H9 (cell line): ENCODE results near the gene FAT3. TPM values are rescaled to one million over a fixed set of nuclear protein-coding genes. Genes with fewer than 3 reads are reported as not detected.

Experiments
- DNase-seq: peaks from one replicate; pipeline ENCODE4 v3.0.0-alpha.2; 2017
- H2AFZ ChIP-seq: one replicate; pipeline ENCODE4 v1.6.1; 2013; ENCODE audit warnings: mild to moderate bottlenecking, low read length, control low read depth, moderate library complexity
- H2AK5ac ChIP-seq: 2 replicates; pipeline ENCODE4 v1.6.1; 2013; ENCODE audit warnings: low read length, control low read depth, mixed read lengths; ENCODE audit not compliant: insufficient read length
- H2BK120ac ChIP-seq: one replicate; pipeline ENCODE4 v1.6.1; 2013; ENCODE audit warnings: low read depth, mild to moderate bottlenecking, low read length, control low read depth, inconsistent platforms; ENCODE audit not compliant: poor library complexity, severe bottlenecking
- H2BK12ac ChIP-seq: 2 replicates; pipeline ENCODE4 v1.6.1; 2013; ENCODE audit warnings: low read length, control low read depth, mixed read lengths, low read depth; ENCODE audit not compliant: insufficient read length
- H2BK15ac ChIP-seq: 2 replicates; pipeline ENCODE4 v1.6.1; 2013; ENCODE audit warnings: low read depth, low read length, control low read depth
- H2BK20ac ChIP-seq: one replicate; pipeline ENCODE4 v1.6.1; 2013; ENCODE audit warnings: low read depth, mild to moderate bottlenecking, low read length, control low read depth, inconsistent platforms; ENCODE audit not compliant: poor library complexity, severe bottlenecking
- H2BK5ac ChIP-seq: 2 replicates; pipeline ENCODE4 v1.6.1; 2013; ENCODE audit warnings: low read length, control low read depth, mixed read lengths; ENCODE audit not compliant: insufficient read length
- H3K14ac ChIP-seq: 2 replicates; pipeline ENCODE4 v1.6.1; 2013; ENCODE audit warnings: low read length, control low read depth; ENCODE audit not compliant: insufficient read depth
- H3K18ac ChIP-seq: 2 replicates; pipeline ENCODE4 v1.6.1; 2013; ENCODE audit warnings: low read depth, mild to moderate bottlenecking, mixed read lengths, low read length, control low read depth; ENCODE audit not compliant: insufficient read length
- H3K23ac ChIP-seq: 2 replicates; pipeline ENCODE4 v1.6.1; 2013; ENCODE audit warnings: low read length, control low read depth, mixed read lengths, low read depth; ENCODE audit not compliant: insufficient read length
- H3K23me2 ChIP-seq: 2 replicates; pipeline ENCODE4 v1.6.1; 2013; ENCODE audit warnings: low read depth, mild to moderate bottlenecking, mixed read lengths, low read length, control low read depth; ENCODE audit not compliant: insufficient read length, poor library complexity, severe bottlenecking
- H3K27ac ChIP-seq: 2 replicates; pipeline ENCODE4 v1.5.1; 2013; ENCODE audit warnings: low read length, control low read depth, mixed read lengths, low read depth; ENCODE audit not compliant: insufficient read length
- H3K27me3 ChIP-seq: 2 replicates; pipeline ENCODE4 v1.6.1; 2013; ENCODE audit warnings: low read length, control low read depth, inconsistent platforms; ENCODE audit not compliant: insufficient read depth
- H3K4ac ChIP-seq: 2 replicates; pipeline ENCODE4 v1.6.1; 2013; ENCODE audit warnings: low read depth, mild to moderate bottlenecking, control low read depth, inconsistent platforms, low read length, moderate library complexity
- H3K4me1 ChIP-seq: 2 replicates; pipeline ENCODE4 v1.6.1; 2013; ENCODE audit warnings: low read length, control low read depth, inconsistent platforms; ENCODE audit not compliant: insufficient read depth
- H3K4me2 ChIP-seq: 2 replicates; pipeline ENCODE4 v1.6.1; 2013; ENCODE audit warnings: low read length, control low read depth, mixed read lengths; ENCODE audit not compliant: insufficient read length, insufficient read depth
- H3K56ac ChIP-seq: 2 replicates; pipeline ENCODE4 v1.6.1; 2013; ENCODE audit warnings: low read depth, mild to moderate bottlenecking, mixed read lengths, low read length, control low read depth; ENCODE audit not compliant: insufficient read length
- H3K79me1 ChIP-seq: 2 replicates; pipeline ENCODE4 v1.6.1; 2013; ENCODE audit warnings: low read depth, mild to moderate bottlenecking, moderate library complexity, low read length, control low read depth, inconsistent platforms; ENCODE audit not compliant: insufficient read depth, poor library complexity, severe bottlenecking
- H3K79me2 ChIP-seq: 2 replicates; pipeline ENCODE4 v1.6.1; 2013; ENCODE audit warnings: low read length, control low read depth, inconsistent platforms; ENCODE audit not compliant: insufficient read depth
- H3K9ac ChIP-seq: 2 replicates; pipeline ENCODE4 v1.6.1; 2013; ENCODE audit warnings: low read length, control low read depth, mixed read lengths; ENCODE audit not compliant: insufficient read length; ENCODE audit errors: extremely low read depth
- H3K9me3 ChIP-seq: one replicate; pipeline ENCODE4 v1.6.1; 2013; ENCODE audit warnings: low read depth, low read length, inconsistent platforms; ENCODE audit not compliant: control insufficient read depth
- H3T11ph ChIP-seq: one replicate; pipeline ENCODE4 v1.6.1; 2013; ENCODE audit warnings: mild to moderate bottlenecking, low read length, control low read depth, inconsistent platforms
- H4K20me1 ChIP-seq: one replicate; pipeline ENCODE4 v1.6.1; 2013; ENCODE audit not compliant: control insufficient read depth, insufficient read length, insufficient read depth
- H4K5ac ChIP-seq: 2 replicates; pipeline ENCODE4 v1.6.1; 2013; ENCODE audit warnings: low read depth, mild to moderate bottlenecking, mixed read lengths, low read length, control low read depth; ENCODE audit not compliant: insufficient read length
- H4K8ac ChIP-seq: replicated peaks from 2 replicates; pipeline ENCODE4 v1.6.1; 2013; ENCODE audit warnings: low read length, control low read depth, mixed read lengths, low read depth; ENCODE audit not compliant: insufficient read length
- H4K91ac ChIP-seq: 2 replicates; pipeline ENCODE4 v1.6.1; 2013; ENCODE audit warnings: low read depth, mild to moderate bottlenecking, moderate library complexity, mixed read lengths, low read length, control low read depth; ENCODE audit not compliant: insufficient read length
- H3K27ac Mint-ChIP-seq, 3 experiments: 2 replicates in 2 of 3; 3 replicates in 1 of 3; pipeline ENCODE4 v1.8.0; 2020 to 2021; ENCODE audit warnings: mixed read lengths in 3 of 3, mild to moderate bottlenecking in 1 of 3, moderate library complexity in 1 of 3
- H3K27me3 Mint-ChIP-seq: 2 replicates; pipeline ENCODE4 v1.8.0; 2021; ENCODE audit warnings: low read depth, mild to moderate bottlenecking, moderate library complexity, mixed read lengths
- H3K36me3 Mint-ChIP-seq, 3 experiments: 2 replicates in 2 of 3; 3 replicates in 1 of 3; pipeline ENCODE4 v1.8.0; 2020 to 2021; ENCODE audit warnings: low read depth in 3 of 3, mixed read lengths in 3 of 3; ENCODE audit not compliant: insufficient read depth in 1 of 3
- H3K4me1 Mint-ChIP-seq, 2 experiments: 2 replicates each; pipeline ENCODE4 v1.8.0; 2020; ENCODE audit warnings: mixed read lengths in 2 of 2
- H3K4me3 Mint-ChIP-seq, 2 experiments: 2 replicates in 1 of 2; 3 replicates in 1 of 2; pipeline ENCODE4 v1.8.0; 2020 to 2021; ENCODE audit warnings: mild to moderate bottlenecking in 2 of 2, mixed read lengths in 2 of 2, moderate library complexity in 1 of 2
- H3K9me3 Mint-ChIP-seq, 2 experiments: 2 replicates in 1 of 2; 3 replicates in 1 of 2; pipeline ENCODE4 v1.8.0; 2020; ENCODE audit warnings: mild to moderate bottlenecking in 2 of 2, mixed read lengths in 2 of 2, moderate library complexity in 1 of 2
- whole genome bisulfite sequencing: extraction: QIAGEN DNeasy Blood & Tissue Kit; methylation state at CpG from one replicate; pipeline ENCODE4 v1.1.7; 2013; ENCODE audit warnings: missing lambda C conversion rate, low lambda C conversion rate, mixed read lengths; ENCODE audit not compliant: insufficient read length; ENCODE audit errors: extremely low coverage; 5-methylcytosine and 5-hydroxymethylcytosine counted together
- total RNA-seq: library from RNA; stranded (reverse); gene quantifications from 2 replicates; pipeline ENCODE4 v1.2.1, GENCODE V29; 2021
- TF ChIP-seq, protein P1 (sequence below): fragments of 200-600 bp; sonication (generic); conservative IDR thresholded peaks from 3 replicates; pipeline ENCODE4 v1.8.0; 2021; ENCODE audit warnings: antibody characterized with exemption, mild to moderate bottlenecking

Gene FAT3
- total RNA-seq, 1 experiment from 2014 or later = 19.1 TPM

GRCh38 chr11:92225125-92225567 is 528 bp downstream of the FAT3 start:
- H4K91ac ChIP-seq = no peak overlapping the region
- TF ChIP-seq, protein P1, sequence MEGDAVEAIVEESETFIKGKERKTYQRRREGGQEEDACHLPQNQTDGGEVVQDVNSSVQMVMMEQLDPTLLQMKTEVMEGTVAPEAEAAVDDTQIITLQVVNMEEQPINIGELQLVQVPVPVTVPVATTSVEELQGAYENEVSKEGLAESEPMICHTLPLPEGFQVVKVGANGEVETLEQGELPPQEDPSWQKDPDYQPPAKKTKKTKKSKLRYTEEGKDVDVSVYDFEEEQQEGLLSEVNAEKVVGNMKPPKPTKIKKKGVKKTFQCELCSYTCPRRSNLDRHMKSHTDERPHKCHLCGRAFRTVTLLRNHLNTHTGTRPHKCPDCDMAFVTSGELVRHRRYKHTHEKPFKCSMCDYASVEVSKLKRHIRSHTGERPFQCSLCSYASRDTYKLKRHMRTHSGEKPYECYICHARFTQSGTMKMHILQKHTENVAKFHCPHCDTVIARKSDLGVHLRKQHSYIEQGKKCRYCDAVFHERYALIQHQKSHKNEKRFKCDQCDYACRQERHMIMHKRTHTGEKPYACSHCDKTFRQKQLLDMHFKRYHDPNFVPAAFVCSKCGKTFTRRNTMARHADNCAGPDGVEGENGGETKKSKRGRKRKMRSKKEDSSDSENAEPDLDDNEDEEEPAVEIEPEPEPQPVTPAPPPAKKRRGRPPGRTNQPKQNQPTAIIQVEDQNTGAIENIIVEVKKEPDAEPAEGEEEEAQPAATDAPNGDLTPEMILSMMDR = no peak
- H3K23ac ChIP-seq = no peak overlapping the region
- Mint-ChIP-seq H3K27me3 (peaks cover 66% of the 10 kb centered on the region), H3K4me1 (peaks cover 51 to 56% of the 10 kb centered on the region in 2 experiments), H3K27ac (peak overlapping the region in 1 of 3 experiments; percentile 68; a peak in 1 of 7 replicates), H3K36me3 (peaks cover 5 to 13% (median 7%) of the 10 kb centered on the region in 3 experiments), H3K9me3 (peaks cover 12 to 15% of the 10 kb centered on the region in 2 experiments), H3K4me3 (peak overlapping the region; percentile 75 to 93)
- H3K79me2 ChIP-seq = peaks cover 22% of the 10 kb centered on the region
- no peak for DNase-seq
- no peak overlapping the region for H3K4ac ChIP-seq
- no peak overlapping the region for H3K56ac ChIP-seq
- H2BK12ac ChIP-seq = no peak overlapping the region
- H2BK15ac ChIP-seq = no peak overlapping the region
- H3K9me3 ChIP-seq = no peaks in the 10 kb centered on the region
- no peak overlapping the region for H3K27ac ChIP-seq
- WGBS = no CpG with 5 or more reads among the region's 34 CpGs
- H3K18ac ChIP-seq = no peak overlapping the region
- H4K5ac ChIP-seq = no peak overlapping the region
- H3K4me2 ChIP-seq = peak overlapping the region; percentile 96
- no peaks in the 10 kb centered on the region for H4K20me1 ChIP-seq
- no peak overlapping the region for H2AFZ ChIP-seq
- no peak overlapping the region for H4K8ac ChIP-seq
- H3K9ac ChIP-seq = peak overlapping the region; percentile 39
- no peaks in the 10 kb centered on the region for H3K79me1 ChIP-seq
- H3K4me1 ChIP-seq = peaks cover 15% of the 10 kb centered on the region
- H2AK5ac ChIP-seq = no peak overlapping the region
- no peak overlapping the region for H2BK120ac ChIP-seq
- peak overlapping the region; percentile 47; the same call in 1 of the 2 replicates for H3K14ac ChIP-seq
- peaks cover 36% of the 10 kb centered on the region for H3K23me2 ChIP-seq
- no peak overlapping the region for H2BK20ac ChIP-seq
- H3T11ph ChIP-seq = no peak overlapping the region
- H3K27me3 ChIP-seq = no peaks in the 10 kb centered on the region
- no peak overlapping the region for H2BK5ac ChIP-seq
